Activated CD8-positive, alpha-beta memory T cell treated with anti-CD3 and anti-CD28 coated beads for 36 hours (primary cell): ENCODE measurements around the gene TMEM101. TPM values are rescaled to one million over a fixed set of nuclear protein-coding genes. Genes with fewer than 3 reads are reported as not detected.
"Not testable (repeated sequence)": the region's sequence is repeated elsewhere in the genome, so short reads cannot be mapped to it uniquely, and the experiment has no call there.

Source experiments
- CTCF ChIA-PET: fragments of 350-600 bp; sonication (Branson Sonifier 250); formaldehyde crosslinking; loops from one replicate; lab custom pipeline; 2021; ENCODE audit warnings: antibody characterized with exemption; lab: Charles Lee
- POLR2A ChIA-PET: fragments of 350-600 bp; sonication (Branson Sonifier 250); formaldehyde crosslinking; loops from one replicate; lab custom pipeline; 2021; ENCODE audit warnings: antibody characterized with exemption; lab: Charles Lee
- total RNA-seq, 2 experiments: library from RNA; stranded (reverse); gene quantifications; one replicate each; pipeline ENCODE4 v1.2.3, GENCODE V29; 2021

The TMEM101 gene
- total RNA-seq, 2 experiments from 2014 or later: 29.5 to 31.0 TPM

- ChIA-PET POLR2A (no interaction called here), CTCF (interaction anchor here (0.6 to 0.8 kb wide), 2 partner anchors 9 to 133 kb away, joined by 3 read pairs; no protein-coding TSS in a partner anchor)
Measured at GRCh38 chr17:44030482-44030881, 15.7 kb upstream of the TMEM101 start.

- CTCF ChIA-PET: interaction anchor here (0.6 kb wide), 2 partner anchors 36 to 134 kb away, joined by 3 read pairs; no protein-coding TSS in a partner anchor
- POLR2A ChIA-PET: no interaction called here
Measured at GRCh38 chr17:44029736-44030135, 15.0 kb upstream of the TMEM101 start.

- ChIA-PET CTCF (interaction anchor here (0.6 to 1.2 kb wide), 2 partner anchors 16 to 86 kb away, joined by 4 to 5 read pairs; no protein-coding TSS in a partner anchor), POLR2A (no interaction called here)
Measured at GRCh38 chr17:44024853-44025252, 10.1 kb upstream of the TMEM101 start.

- POLR2A ChIA-PET: no interaction called here
- CTCF ChIA-PET: interaction anchor here (0.6 to 1.2 kb wide), 2 partner anchors 17 to 87 kb away, joined by 4 to 5 read pairs; no protein-coding TSS in a partner anchor
Measured at GRCh38 chr17:44024271-44024663, 9.5 kb upstream of the TMEM101 start.

GRCh38 chr17:44023545-44024270, 8.9 kb upstream of the TMEM101 start:
- CTCF ChIA-PET: interaction anchor here (0.6 to 1.2 kb wide), 2 partner anchors 17 to 1572 kb away, joined by 3 to 4 read pairs; no protein-coding TSS in a partner anchor
- POLR2A ChIA-PET: interaction anchor here (0.6 kb wide), 1 partner anchor 105 kb away, joined by 5 read pairs; no protein-coding TSS in a partner anchor

GRCh38 chr17:44022246-44022645, 7.5 kb upstream of the TMEM101 start:
- CTCF ChIA-PET: interaction anchor here (0.9 kb wide), 1 partner anchor 79 kb away, joined by 3 read pairs; no protein-coding TSS in a partner anchor
- POLR2A ChIA-PET: no interaction called here

GRCh38 chr17:44021227-44021626, 6.5 kb upstream of the TMEM101 start:
- POLR2A ChIA-PET: not testable (repeated sequence)
- CTCF ChIA-PET: interaction anchor here (1.1 kb wide), 1 partner anchor 9 kb away, joined by 3 read pairs; no protein-coding TSS in a partner anchor

GRCh38 chr17:44014133-44014436, 678 bp downstream of the TMEM101 start:
- CTCF ChIA-PET: interaction anchor here (0.9 to 1.0 kb wide), 2 partner anchors 11 to 109 kb away, joined by 3 read pairs; partner anchors contain the start of gene HDAC5
- POLR2A ChIA-PET: interaction anchor here (0.9 kb wide), 1 partner anchor 206 kb away, joined by 4 read pairs; no protein-coding TSS in a partner anchor

GRCh38 chr17:44012874-44013273, 1.9 kb downstream of the TMEM101 start:
- ChIA-PET CTCF (no interaction called here), POLR2A (no interaction called here)

- POLR2A ChIA-PET: no interaction called here
- CTCF ChIA-PET: no interaction called here
Measured at GRCh38 chr17:44012391-44012790, 2.4 kb downstream of the TMEM101 start.

GRCh38 chr17:44011876-44012275, 2.9 kb downstream of the TMEM101 start:
- ChIA-PET POLR2A (no interaction called here), CTCF (interaction anchor here (0.9 kb wide), 1 partner anchor 9 kb away, joined by 3 read pairs; no protein-coding TSS in a partner anchor)

GRCh38 chr17:44010966-44011647, 3.7 kb downstream of the TMEM101 start:
- CTCF ChIA-PET: interaction anchor here (0.9 kb wide), 1 partner anchor 8 kb away, joined by 3 read pairs; no protein-coding TSS in a partner anchor

GRCh38 chr17:44008205-44008909, 6.4 kb downstream of the TMEM101 start:
- CTCF ChIA-PET: interaction anchor here (2.6 kb wide), 1 partner anchor 65 kb away, joined by 8 read pairs; no protein-coding TSS in a partner anchor
- POLR2A ChIA-PET: no interaction called here

More at GRCh38 chr17:44010966-44011647, 3.7 kb downstream of the TMEM101 start:
- POLR2A ChIA-PET: interaction anchor here (0.9 kb wide), 1 partner anchor 869 kb away, joined by 3 read pairs; no protein-coding TSS in a partner anchor

GRCh38 chr17:44007346-44008204, 7.2 kb downstream of the TMEM101 start:
- ChIA-PET POLR2A (interaction anchor here (0.5 kb wide), 1 partner anchor 242 kb away, joined by 3 read pairs; no protein-coding TSS in a partner anchor), CTCF (interaction anchor here (0.5 to 2.6 kb wide), 4 partner anchors 64 to 129 kb away, joined by 3 to 8 read pairs (median 4); no protein-coding TSS in a partner anchor)

- POLR2A ChIA-PET: interaction anchor here (0.5 to 0.6 kb wide), 4 partner anchors 10 to 241 kb away, joined by 3 read pairs; no protein-coding TSS in a partner anchor
Measured at GRCh38 chr17:44006598-44007345, 8.0 kb downstream of the TMEM101 start.

GRCh38 chr17:44006272-44006597, 8.5 kb downstream of the TMEM101 start:
- ChIA-PET CTCF (interaction anchor here (0.6 kb wide), 1 partner anchor 180 kb away, joined by 3 read pairs; no protein-coding TSS in a partner anchor), POLR2A (interaction anchor here (0.6 kb wide), 3 partner anchors 11 to 77 kb away, joined by 3 read pairs; no protein-coding TSS in a partner anchor)

More at GRCh38 chr17:44006598-44007345, 8.0 kb downstream of the TMEM101 start:
- CTCF ChIA-PET: interaction anchor here (0.6 to 1.0 kb wide), 3 partner anchors 77 to 179 kb away, joined by 3 read pairs; no protein-coding TSS in a partner anchor
